Tibial artery (tissue), 4 donors: ENCODE data around the gene MAX.

Experiments
- DNase-seq, 2 donors: peaks; one replicate each; pipeline ENCODE4 v3.0.0-alpha.2; 2019
- H3K27ac ChIP-seq, 2 donors: fragments of 200-600 bp; sonication (generic) in 1 of 2; 1 replicate in 1 of 2; 2 replicates in 1 of 2; pipeline ENCODE4 v1.5.1; 2018 to 2019; ENCODE audit warnings: mild to moderate bottlenecking in 1 of 2
- H3K27me3 ChIP-seq, 2 donors: fragments of 200-600 bp; sonication (generic) in 1 of 2; one replicate each; pipeline versions ENCODE4 v1.5.1 to v1.6.0; 2016 to 2019
- H3K36me3 ChIP-seq, 3 donors: fragments of 200-600 bp; sonication (generic) in 2 of 3; one replicate each; pipeline ENCODE4 v1.5.1; 2016 to 2019; ENCODE audit warnings: mild to moderate bottlenecking in 2 of 3
- H3K4me1 ChIP-seq, 4 donors: fragments of 200-600 bp; sonication (generic) in 2 of 4; 1 replicate in 3 of 4; 2 replicates in 1 of 4; pipeline ENCODE4 v1.5.1; 2016 to 2019
- H3K4me3 ChIP-seq, 2 donors: fragments of 200-600 bp; sonication (generic) in 1 of 2; 1 replicate in 1 of 2; 2 replicates in 1 of 2; pipeline ENCODE4 v1.5.1; 2018 to 2019; ENCODE audit warnings: mild to moderate bottlenecking in 2 of 2
- H3K9me3 ChIP-seq, 3 donors: fragments of 200-600 bp; sonication (generic) in 1 of 3; one replicate each; pipeline ENCODE4 v1.5.1; 2016 to 2019
- intact Hi-C: fragments of 100-400 bp; cut with DNase I; formaldehyde crosslinking; loops from one replicate; pipeline ENCODE4 v1.15.0; 2023; ENCODE audit warnings: low total_unique reads
- TF ChIP-seq, protein P1 (sequence below), 2 experiments: fragments of 200-600 bp in 1 of 2; fragments of 450-650 bp in 1 of 2; IDR thresholded peaks; one replicate each; pipeline ENCODE4 v1.5.1; 2017 to 2019; ENCODE audit warnings: antibody characterized with exemption in 2 of 2, mild to moderate bottlenecking in 1 of 2, moderate library complexity in 1 of 2

Gene MAX

DNA sequence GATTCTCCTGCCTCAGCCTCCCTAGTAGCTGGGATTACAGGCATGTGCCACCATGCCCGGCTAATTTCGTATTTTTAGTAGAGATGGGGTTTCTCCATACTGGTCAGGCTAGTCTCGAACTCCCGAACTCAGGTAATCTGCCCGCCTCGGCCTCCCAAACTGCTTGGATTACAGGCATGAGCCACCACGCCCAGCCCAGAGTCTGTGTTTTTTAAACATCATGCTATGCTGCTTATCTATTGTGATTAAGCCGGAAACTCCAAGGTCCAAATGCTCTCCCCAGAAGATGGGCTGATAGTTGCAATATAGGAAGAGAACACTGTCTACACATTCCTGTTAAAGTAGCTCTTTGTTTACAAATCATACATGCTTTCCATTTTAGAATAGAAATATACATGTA, 30.5 kb upstream of the MAX start:
- TF ChIP-seq, protein P1, sequence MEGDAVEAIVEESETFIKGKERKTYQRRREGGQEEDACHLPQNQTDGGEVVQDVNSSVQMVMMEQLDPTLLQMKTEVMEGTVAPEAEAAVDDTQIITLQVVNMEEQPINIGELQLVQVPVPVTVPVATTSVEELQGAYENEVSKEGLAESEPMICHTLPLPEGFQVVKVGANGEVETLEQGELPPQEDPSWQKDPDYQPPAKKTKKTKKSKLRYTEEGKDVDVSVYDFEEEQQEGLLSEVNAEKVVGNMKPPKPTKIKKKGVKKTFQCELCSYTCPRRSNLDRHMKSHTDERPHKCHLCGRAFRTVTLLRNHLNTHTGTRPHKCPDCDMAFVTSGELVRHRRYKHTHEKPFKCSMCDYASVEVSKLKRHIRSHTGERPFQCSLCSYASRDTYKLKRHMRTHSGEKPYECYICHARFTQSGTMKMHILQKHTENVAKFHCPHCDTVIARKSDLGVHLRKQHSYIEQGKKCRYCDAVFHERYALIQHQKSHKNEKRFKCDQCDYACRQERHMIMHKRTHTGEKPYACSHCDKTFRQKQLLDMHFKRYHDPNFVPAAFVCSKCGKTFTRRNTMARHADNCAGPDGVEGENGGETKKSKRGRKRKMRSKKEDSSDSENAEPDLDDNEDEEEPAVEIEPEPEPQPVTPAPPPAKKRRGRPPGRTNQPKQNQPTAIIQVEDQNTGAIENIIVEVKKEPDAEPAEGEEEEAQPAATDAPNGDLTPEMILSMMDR (IDR thresholded peaks at IDR 0.05), result no peak
- Histone ChIP-seq H3K9me3 (no peaks in the 10 kb centered on the region), H3K27ac (no peak overlapping the region), H3K4me3 (no peak overlapping the region), H3K27me3 (no peaks in the 10 kb centered on the region), H3K4me1 (no peaks in the 10 kb centered on the region), H3K36me3 (no peaks in the 10 kb centered on the region)
- intact Hi-C loops, result no loop called here
- no peak for DNase-seq

DNA sequence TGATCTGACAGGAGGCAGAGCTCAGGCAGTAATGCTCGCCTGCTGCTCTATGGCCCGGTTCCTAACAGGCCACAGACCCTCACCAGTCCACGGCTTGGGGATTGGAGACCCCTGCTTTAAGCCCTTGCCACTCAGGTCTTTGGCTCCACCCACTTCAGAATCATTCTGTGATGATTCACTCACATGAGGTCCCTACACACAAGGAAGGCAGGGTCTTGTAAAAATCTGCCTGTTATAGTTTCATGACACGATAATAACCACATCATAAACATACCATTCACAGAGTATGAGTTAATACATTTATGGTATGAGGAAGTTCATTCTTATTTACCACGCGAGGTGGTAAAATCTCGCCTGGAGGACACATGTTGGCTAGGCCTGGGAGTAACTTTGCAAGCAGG, 29.0 kb upstream of the MAX start:
- intact Hi-C loops, result no loop called here
- TF ChIP-seq, protein P1 (IDR thresholded peaks at IDR 0.05), result no peak
- Histone ChIP-seq H3K27me3 (no peaks in the 10 kb centered on the region), H3K4me1 (no peaks in the 10 kb centered on the region), H3K9me3 (no peaks in the 10 kb centered on the region), H3K4me3 (no peak overlapping the region), H3K36me3 (no peaks in the 10 kb centered on the region), H3K27ac (no peak overlapping the region)
- no peak for DNase-seq

DNA sequence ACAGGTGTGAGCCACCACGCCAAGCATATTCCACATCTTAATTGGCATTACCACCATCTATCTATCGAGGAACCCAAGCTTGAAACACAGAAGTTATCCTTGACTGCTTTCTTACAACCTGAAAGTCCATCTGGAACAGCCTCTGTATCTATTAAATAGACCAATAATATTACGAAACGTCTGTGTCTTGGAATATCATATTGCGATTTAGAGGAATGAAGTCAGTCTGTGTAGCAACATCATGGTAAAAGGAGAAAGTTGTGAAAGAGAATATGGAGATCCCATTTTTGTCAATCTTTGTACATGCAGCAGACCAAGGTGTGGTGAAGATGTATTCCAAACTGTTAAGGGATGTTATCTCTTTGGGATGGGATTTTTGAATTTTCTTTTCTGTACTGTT, 25.8 kb upstream of the MAX start:
- Histone ChIP-seq H3K4me1 (no peaks in the 10 kb centered on the region), H3K27ac (no peak overlapping the region), H3K36me3 (no peaks in the 10 kb centered on the region), H3K9me3 (no peaks in the 10 kb centered on the region), H3K4me3 (no peak overlapping the region), H3K27me3 (peaks cover 0 to 4% of the 10 kb centered on the region in 2 donors)
- intact Hi-C loops, result no loop called here
- TF ChIP-seq, protein P1 (IDR thresholded peaks at IDR 0.05), result no peak
- no peak for DNase-seq

DNA sequence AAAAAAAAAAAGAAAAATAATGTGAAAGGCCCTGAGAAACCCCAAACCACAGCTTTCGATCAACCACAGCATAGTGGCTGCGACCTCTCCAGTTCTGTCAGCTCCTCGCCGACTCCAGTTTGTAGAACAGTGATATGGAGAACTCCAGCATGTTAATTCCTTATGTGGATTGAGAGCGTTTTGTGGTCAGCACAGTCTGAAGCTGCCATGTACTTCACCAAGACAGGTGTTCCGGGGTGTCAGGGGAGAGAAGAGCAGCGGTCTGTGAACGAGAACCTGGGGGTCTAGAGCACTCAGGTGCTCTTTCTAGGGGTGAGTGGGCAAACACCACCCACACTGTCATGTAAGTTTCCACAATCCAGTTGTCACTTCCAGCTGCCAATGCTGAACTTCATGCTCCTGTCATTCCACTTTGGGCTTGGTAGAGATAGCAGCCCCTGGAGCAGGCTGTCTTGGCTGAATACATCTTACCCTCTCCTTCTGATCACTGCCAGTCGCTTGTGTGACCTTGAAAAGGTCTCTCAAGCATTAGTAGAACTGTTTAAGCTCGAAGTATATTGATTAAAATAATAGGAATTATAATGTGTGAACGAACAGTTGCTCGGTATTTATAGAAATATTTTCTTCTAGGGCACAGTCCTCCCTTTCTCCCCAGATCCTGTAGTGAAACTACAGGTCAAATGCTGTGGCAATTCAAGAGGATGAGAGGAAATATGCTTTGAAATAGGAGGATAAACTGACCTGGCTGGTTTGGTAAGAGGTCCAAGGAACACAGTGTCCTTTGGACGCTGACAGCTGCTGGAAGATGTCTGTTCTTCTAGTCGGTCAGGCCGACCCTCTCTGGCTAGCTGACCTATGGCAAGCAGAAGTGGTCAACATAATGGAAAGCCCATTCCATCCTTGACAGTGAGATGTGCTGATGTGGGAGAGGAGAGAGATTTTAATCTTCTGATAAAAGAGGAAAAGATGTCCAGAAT, 15.7 kb upstream of the MAX start:
- H3K4me1 ChIP-seq, result no peaks in the 10 kb centered on the region
- H3K4me3 ChIP-seq, result no peak overlapping the region
- no peaks in the 10 kb centered on the region for H3K27me3 ChIP-seq
- DNase-seq, result no peak
- H3K27ac ChIP-seq, result no peak overlapping the region
- TF ChIP-seq, protein P1 (IDR thresholded peaks at IDR 0.05), result no peak
- intact Hi-C loops, result no loop called here
- peaks cover 0 to 7% (median 0%) of the 10 kb centered on the region in 3 donors for H3K9me3 ChIP-seq
- H3K36me3 ChIP-seq, result no peaks in the 10 kb centered on the region

DNA sequence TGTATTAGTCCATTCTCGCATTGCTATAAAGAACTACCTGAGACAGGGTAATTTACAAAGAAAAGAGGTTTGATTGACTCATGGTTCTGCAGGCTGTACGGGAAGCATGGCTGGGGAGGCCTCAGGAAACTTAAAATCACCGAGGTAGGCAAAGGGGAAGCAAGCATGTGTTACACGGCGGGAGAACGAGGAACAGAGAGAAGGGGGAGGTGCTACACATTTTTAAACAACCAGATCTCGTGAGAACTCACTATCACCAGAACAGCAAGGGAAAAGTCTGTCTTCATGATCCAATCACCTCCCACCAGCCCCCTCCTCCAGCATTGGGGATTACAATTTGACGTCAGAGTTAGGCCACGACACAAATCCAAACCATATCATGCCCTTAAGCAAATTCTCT, 13.3 kb upstream of the MAX start:
- TF ChIP-seq, protein P1 (IDR thresholded peaks at IDR 0.05), result no peak
- Histone ChIP-seq H3K36me3 (no peaks in the 10 kb centered on the region), H3K27ac (no peak overlapping the region), H3K4me3 (no peak overlapping the region), H3K4me1 (no peaks in the 10 kb centered on the region), H3K9me3 (no peaks in the 10 kb centered on the region), H3K27me3 (no peaks in the 10 kb centered on the region)
- intact Hi-C loops, result no loop called here
- no peak for DNase-seq
